ENCODE data around the gene GFOD1.
A peak's percentile ranks its signal among the peaks of the same experiment; 100 is the strongest.
"Not testable (repeated sequence)": the region's sequence is repeated elsewhere in the genome, so short reads cannot be mapped to it uniquely, and the experiment has no call there.

Gene GFOD1

DNA sequence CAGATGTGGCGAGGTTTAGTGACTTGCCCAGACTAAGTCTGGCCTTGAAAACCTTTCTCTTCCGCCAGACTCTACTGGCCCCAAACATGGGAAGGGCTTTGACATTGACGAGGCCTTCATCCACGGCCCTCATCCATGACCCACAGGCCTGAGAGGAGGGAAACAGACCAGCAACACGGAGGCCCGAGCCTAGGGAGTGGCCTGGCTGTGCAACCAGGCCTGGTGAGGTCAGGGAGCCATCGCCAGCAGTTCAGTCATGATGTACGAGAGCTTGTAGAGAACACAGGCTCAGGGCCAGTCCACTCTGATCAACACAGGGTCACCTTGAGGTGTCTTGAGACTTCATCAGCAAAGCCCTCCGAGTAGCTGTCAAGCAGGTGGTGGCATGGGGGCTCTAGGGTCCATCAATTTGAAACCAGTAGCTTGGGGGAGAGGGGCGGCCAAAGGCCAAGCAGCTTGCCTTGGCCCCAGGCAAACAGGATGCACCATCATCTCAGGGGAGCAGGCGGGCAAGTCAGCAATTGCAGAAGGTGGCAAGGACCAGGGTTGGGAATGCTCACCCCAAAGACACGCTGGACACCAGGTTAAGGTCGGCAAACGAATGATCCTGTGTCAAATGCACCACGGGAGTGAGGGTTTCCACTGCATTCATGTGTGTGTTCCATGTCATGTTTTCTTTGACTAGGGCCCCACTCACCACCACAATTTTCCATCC lies 36.1 kb downstream of the GFOD1 start:
- peaks cover 26% of the 10 kb centered on the region for H3K36me3 Mint-ChIP-seq
- peaks cover 44% of the 10 kb centered on the region for H3K4me1 Mint-ChIP-seq
- H3K27me3 Mint-ChIP-seq, result no peaks in the 10 kb centered on the region
- no peak overlapping the region for H3K4me3 Mint-ChIP-seq
- H3K27ac Mint-ChIP-seq, result peak overlapping the region; percentile 32
- H3K9me3 Mint-ChIP-seq, result no peaks in the 10 kb centered on the region
- no peak for ATAC-seq

DNA sequence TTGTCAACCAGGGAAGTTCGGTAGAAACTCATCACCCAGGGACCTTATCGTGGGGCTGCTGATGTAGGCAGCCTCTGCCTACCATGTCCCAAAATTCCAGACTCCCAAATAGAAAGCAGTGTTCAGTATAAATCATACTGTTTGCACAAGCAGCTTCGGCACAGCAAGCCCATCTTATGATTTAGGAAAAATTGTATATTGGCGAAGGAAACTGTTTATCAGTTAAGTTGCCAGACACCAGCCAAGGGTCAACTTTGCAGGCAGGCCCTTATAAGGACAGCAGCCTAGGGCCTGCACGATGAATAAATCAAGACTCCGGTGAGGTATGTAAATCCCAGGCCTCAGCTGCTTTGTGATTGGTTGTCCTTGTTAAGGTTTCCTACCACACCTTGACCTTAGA lies 36.8 kb downstream of the GFOD1 start:
- no peaks in the 10 kb centered on the region for H3K27me3 Mint-ChIP-seq
- H3K4me3 Mint-ChIP-seq, result no peak overlapping the region
- ATAC-seq, result no peak
- peaks cover 26% of the 10 kb centered on the region for H3K36me3 Mint-ChIP-seq
- H3K4me1 Mint-ChIP-seq, result peaks cover 38% of the 10 kb centered on the region
- H3K27ac Mint-ChIP-seq, result no peak overlapping the region
- H3K9me3 Mint-ChIP-seq, result no peaks in the 10 kb centered on the region

DNA sequence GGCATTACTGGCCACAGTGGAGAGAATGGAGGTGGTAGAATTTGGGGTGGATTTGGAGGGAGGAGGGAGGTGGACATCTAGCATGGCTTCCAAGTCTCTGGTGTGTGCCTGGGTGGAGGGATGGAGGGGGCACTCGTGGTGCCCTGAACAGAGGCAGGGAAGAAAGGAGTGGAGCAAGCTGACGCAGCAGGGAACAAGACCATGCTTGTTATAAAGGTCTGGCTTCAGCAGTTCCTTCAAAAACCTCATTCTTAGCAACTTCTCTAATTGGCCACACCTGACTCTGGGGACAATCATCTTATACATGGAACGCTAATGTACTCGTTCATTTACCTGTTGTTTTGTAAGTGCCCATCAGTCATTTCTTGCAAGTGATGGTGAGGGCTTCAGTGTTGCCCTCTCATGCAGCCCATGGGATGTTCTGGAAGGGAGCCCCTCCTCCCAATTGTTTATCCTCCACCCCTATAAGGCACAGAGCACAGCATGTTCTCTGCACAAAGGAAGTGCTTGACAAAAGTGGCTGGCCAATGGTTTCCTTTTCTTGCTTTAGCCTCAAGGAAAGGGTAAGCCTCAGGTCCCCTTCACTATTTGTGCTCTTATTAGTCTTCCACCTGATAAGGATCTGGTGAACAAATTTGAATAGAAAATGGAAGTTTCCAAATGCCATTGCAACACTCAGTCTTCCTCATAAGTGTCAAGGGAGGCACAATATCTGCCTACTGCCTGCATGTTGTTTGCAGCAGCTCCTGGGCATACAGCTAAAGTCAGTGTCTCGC lies 39.3 kb downstream of the GFOD1 start:
- H3K27me3 Mint-ChIP-seq, result no peaks in the 10 kb centered on the region
- H3K9me3 Mint-ChIP-seq, result no peaks in the 10 kb centered on the region
- H3K27ac Mint-ChIP-seq, result peak overlapping the region; percentile 85
- peaks cover 17% of the 10 kb centered on the region for H3K4me1 Mint-ChIP-seq
- peak overlapping the region; percentile 45 for H3K4me3 Mint-ChIP-seq
- peaks cover 26% of the 10 kb centered on the region for H3K36me3 Mint-ChIP-seq
- ATAC-seq, result peak; percentile 58

DNA sequence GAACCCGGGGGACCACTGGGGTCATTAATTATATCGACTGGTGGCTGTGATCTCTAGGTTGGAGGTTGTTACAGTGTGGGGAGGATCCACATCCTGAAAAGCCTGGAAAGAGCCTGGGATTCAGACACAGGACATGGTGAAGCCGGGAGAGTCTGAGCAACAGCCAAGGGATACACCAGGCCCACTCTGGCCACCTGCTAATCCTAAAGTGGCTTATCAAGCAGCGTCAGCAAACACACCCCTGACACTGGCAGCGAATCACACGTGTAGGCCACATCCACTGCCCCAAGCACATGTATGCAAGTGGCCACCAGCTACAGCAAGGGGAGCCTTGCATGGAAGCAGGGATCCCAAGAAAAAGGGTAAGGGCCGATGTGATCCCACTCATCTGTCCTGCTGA lies 41.0 kb downstream of the GFOD1 start:
- no peaks in the 10 kb centered on the region for H3K27me3 Mint-ChIP-seq
- no peaks in the 10 kb centered on the region for H3K9me3 Mint-ChIP-seq
- H3K27ac Mint-ChIP-seq, result no peak overlapping the region
- peaks cover 17% of the 10 kb centered on the region for H3K4me1 Mint-ChIP-seq
- no peak overlapping the region for H3K4me3 Mint-ChIP-seq
- H3K36me3 Mint-ChIP-seq, result peaks cover 22% of the 10 kb centered on the region
- no peak for ATAC-seq

DNA sequence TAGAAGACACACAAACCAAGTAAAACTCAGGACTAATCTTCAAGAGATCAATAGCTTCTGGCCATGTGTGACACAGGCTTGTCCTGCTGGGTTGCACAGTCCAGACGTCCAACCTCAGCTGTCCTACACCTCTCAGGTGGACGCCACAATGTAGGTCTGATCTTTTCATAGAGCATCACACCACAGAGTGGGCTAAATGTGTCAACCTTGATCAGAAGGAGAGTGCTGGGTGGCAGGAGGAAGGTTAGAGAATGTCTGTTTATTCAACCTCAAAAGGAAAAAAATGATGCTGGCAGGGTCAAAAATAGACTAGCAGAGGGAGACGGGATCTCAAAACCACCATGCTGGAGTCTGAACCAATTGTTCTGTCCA lies 41.7 kb downstream of the GFOD1 start:
- Mint-ChIP-seq H3K27me3 (no peaks in the 10 kb centered on the region), H3K4me1 (peaks cover 17% of the 10 kb centered on the region), H3K36me3 (peaks cover 17% of the 10 kb centered on the region), H3K9me3 (no peaks in the 10 kb centered on the region), H3K27ac (no peak overlapping the region), H3K4me3 (no peak overlapping the region)
- no peak for ATAC-seq

DNA sequence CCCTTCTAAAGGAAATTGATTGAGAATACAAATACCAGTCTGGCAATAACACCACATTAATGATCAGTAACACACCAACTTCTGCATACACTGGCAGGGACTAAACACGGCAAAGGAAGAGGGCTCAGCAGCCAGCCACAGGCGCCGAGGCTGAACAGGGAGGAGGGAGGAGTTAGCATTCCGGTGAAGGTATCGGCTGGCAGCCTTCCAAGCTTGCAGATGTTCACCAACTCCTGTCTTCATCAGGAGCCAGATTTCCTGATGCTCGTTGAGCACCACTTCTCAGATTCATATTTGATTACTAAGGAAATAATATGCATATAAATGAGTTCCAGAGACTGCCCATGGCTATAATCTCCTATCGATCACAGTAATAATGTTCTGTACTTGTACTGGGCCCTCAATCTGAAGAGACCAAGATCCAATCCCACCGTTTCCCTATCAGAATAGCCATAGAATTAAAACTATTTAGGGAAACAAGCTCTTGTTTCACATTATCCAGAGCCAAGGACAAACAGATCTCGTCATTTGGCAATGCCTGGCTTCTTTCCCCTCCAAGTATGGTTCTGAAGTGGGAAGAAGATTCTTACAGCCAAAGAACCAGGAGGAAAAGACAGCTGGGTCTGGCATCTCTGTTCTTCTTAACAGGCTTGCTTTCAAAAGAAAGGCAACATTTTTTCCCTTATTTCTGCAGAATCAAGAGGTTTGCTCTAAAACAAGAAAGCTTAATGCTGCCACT lies 42.2 kb downstream of the GFOD1 start:
- no peaks in the 10 kb centered on the region for H3K9me3 Mint-ChIP-seq

DNA sequence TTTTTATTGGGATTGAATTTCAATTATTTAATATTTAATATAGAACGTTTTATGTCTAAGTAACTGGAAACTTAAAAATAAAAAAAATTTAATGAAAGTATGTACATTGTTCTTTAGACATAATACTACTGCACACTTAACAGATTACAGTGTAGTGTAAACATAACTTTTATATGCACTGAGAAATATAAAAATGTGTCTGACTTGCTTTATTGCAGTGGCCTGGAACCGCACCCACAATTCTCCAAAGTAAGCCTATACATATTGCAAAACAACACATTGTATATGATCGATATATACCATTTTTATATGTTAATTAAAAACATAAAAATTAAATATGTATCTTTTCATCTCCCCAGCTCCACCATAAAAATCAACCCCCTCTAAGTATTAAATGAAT lies 42.8 kb downstream of the GFOD1 start:
- H3K9me3 Mint-ChIP-seq, result no peaks in the 10 kb centered on the region
- no peak overlapping the region for H3K4me3 Mint-ChIP-seq
- no peak for ATAC-seq
- no peaks in the 10 kb centered on the region for H3K27me3 Mint-ChIP-seq
- no peak overlapping the region for H3K27ac Mint-ChIP-seq
- peaks cover 7% of the 10 kb centered on the region for H3K36me3 Mint-ChIP-seq
- H3K4me1 Mint-ChIP-seq, result peaks cover 17% of the 10 kb centered on the region

More for the DNA sequence above, 42.2 kb downstream of the GFOD1 start:
- Mint-ChIP-seq H3K36me3 (peaks cover 13% of the 10 kb centered on the region), H3K4me1 (peaks cover 17% of the 10 kb centered on the region), H3K27ac (no peak overlapping the region), H3K4me3 (no peak overlapping the region), H3K27me3 (no peaks in the 10 kb centered on the region)
- no peak for ATAC-seq

DNA sequence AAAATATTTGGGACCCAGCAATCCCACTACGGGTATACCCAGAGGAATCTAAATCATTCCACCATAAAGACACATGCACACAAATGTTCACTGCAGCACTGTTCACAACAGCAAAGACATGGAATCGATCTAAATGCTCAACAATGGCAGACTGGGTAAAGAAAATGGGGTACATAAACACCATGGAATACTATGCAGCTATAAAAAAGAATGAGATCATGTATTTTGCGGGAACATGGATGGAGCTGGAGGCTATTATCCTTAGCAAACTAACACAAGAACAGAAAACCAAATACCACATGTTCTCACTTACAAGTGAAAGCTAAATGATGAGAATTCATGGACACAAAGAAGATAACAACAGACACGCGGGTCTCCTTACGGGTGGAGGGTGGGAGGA lies 43.4 kb downstream of the GFOD1 start:
- H3K9me3 Mint-ChIP-seq, ATAC-seq, H3K36me3 Mint-ChIP-seq, H3K27me3 Mint-ChIP-seq, H3K27ac Mint-ChIP-seq, H3K4me3 Mint-ChIP-seq: not testable (repeated sequence)
- peaks cover 16% of the 10 kb centered on the region for H3K4me1 Mint-ChIP-seq

DNA sequence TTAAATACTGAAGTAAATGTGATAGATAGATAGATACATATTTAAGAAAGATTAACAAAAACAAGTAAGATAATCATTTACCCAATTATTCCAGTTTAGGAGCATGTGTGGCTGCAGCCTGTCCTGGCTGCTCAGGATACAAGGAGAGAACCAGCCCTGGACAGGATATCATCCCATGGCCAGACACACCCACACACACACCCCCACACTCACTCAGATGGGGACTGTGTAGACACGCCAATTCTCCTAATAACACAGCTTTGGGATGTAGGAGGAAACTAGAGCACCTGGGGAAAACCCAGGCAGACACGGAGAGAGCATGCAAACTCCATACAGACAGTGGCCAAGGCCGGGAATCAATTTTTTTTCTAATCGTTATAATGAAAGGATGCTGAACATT lies 45.6 kb downstream of the GFOD1 start:
- Mint-ChIP-seq H3K4me1 (peaks cover 6% of the 10 kb centered on the region), H3K36me3 (peaks cover 5% of the 10 kb centered on the region), H3K27me3 (no peaks in the 10 kb centered on the region), H3K9me3 (no peaks in the 10 kb centered on the region), H3K4me3 (no peak overlapping the region), H3K27ac (no peak overlapping the region)
- no peak for ATAC-seq

DNA sequence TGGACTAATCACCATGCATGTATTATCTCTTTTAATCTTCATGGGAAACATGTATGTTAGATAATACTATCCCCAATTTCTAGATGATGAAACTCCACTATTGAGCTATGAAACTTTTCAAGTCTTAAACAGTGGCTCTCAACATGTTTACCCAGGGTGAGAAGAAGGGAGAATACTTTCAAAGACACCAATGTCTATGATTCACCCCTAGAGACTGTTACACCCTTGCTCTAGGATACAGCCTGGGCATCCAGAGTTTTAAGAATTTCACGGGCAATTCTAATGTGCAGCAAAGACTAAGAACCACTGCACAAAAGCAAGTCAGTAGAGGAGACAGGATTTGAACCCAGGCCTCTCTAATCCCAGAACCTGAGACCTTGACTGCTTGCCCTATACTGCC lies 47.8 kb downstream of the GFOD1 start:
- Mint-ChIP-seq H3K4me1 (peaks cover 17% of the 10 kb centered on the region), H3K4me3 (no peak overlapping the region)

DNA sequence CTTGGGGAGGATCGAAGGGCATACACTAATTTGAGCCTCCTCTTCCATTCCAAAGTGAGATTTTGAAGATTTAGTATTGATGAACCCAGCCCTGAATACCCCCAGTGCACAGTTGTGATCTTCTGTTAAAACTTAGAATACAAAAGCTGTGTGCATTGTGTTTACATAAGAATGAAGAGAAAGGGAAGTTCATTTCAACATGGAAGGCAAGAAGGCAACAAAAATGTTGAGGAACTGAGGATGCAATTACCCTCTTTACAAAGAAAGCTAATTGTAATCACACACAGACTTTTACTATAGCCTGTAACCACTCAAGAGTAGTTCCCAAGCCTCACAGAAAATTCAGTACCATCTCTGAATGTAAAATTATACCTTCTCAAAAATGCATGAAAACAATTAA lies 49.3 kb downstream of the GFOD1 start:
- Mint-ChIP-seq H3K27ac (no peak overlapping the region), H3K36me3 (peaks cover 11% of the 10 kb centered on the region), H3K27me3 (no peaks in the 10 kb centered on the region), H3K4me1 (peaks cover 28% of the 10 kb centered on the region), H3K9me3 (peaks cover 3% of the 10 kb centered on the region), H3K4me3 (no peak overlapping the region)
- no peak for ATAC-seq

More for the DNA sequence above, 47.8 kb downstream of the GFOD1 start:
- ATAC-seq, result no peak
- Mint-ChIP-seq H3K27ac (no peak overlapping the region), H3K27me3 (no peaks in the 10 kb centered on the region), H3K9me3 (no peaks in the 10 kb centered on the region), H3K36me3 (peaks cover 5% of the 10 kb centered on the region)

DNA sequence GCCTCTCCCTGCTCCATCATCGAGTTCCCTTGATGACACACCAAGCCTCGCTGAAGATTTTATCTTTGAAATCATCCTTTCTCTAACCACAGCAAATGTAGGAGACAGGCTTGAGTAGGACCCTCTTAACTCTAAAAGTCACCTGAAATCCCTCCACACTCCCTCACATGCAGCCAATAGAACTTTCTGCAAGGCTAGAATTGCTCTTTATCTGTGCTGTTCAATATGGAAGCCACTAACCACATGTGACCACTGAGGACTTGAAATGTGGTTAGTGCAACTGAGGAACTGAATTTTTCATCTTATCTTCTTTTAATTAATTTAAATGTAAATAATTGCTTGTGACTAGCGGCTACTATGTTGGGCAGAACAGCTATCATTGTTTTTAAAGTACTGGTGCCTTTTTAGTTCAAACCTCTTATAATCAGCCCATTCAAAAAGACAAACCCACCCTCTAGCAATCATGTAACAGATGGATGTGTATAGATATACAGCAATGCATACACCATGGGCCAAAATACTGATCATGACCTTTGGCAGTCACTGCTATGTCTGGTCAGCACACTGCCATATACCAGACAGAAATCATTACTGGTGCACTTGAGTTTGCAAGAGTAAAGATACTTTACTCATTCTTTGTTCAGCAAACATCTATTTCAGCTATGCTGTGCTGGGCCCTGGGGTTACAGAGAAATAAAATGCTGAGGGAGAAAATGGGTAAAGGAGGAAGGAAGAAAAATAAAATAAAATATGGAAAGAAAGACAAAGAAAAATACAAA lies 50.0 kb downstream of the GFOD1 start:
- Mint-ChIP-seq H3K36me3 (peaks cover 6% of the 10 kb centered on the region), H3K4me1 (peaks cover 35% of the 10 kb centered on the region), H3K9me3 (peaks cover 3% of the 10 kb centered on the region), H3K27me3 (no peaks in the 10 kb centered on the region), H3K27ac (no peak overlapping the region), H3K4me3 (no peak overlapping the region)
- ATAC-seq, result no peak

DNA sequence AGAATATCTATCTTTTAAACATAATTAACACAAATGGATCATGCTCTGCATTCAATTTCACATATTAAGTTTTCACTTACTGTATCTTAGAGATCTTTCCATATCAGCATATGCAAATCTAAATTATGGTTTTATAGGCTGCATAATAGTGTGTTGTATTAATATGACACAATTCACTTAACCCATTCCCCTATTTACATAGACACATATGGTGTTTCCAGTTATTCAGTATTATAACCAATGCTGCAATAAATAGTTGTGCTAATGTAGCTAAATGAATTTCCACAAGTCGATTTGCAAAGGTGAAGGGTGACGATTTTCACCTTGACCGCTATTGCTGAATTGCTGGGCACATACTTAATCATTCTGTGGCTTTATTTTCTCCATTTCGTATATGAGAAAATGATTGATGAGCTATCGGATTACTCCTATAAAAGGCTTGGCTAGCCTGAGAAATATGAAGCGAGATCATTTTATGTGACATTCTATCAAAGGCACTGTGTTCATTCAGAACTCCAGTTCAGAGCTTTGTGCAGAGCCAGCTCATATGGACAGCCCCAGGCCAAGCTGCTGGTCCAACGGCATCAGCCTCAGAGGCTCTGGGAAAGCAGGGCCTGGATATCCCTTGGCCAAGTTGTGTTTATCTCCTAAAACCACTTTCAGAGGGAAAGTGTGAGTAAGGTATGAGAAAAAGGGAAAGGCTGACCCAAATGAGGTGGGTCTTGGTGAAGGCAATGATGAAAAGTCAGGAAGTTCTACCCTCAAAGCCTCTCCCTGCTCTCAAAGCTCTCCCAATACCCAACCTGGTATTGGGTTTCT lies 50.8 kb downstream of the GFOD1 start:
- H3K27ac Mint-ChIP-seq, result peak overlapping the region; percentile 59
- H3K36me3 Mint-ChIP-seq, result peaks cover 6% of the 10 kb centered on the region
- H3K4me3 Mint-ChIP-seq, result no peak overlapping the region
- H3K9me3 Mint-ChIP-seq, result peaks cover 3% of the 10 kb centered on the region
- no peaks in the 10 kb centered on the region for H3K27me3 Mint-ChIP-seq
- H3K4me1 Mint-ChIP-seq, result peaks cover 43% of the 10 kb centered on the region
- no peak for ATAC-seq

DNA sequence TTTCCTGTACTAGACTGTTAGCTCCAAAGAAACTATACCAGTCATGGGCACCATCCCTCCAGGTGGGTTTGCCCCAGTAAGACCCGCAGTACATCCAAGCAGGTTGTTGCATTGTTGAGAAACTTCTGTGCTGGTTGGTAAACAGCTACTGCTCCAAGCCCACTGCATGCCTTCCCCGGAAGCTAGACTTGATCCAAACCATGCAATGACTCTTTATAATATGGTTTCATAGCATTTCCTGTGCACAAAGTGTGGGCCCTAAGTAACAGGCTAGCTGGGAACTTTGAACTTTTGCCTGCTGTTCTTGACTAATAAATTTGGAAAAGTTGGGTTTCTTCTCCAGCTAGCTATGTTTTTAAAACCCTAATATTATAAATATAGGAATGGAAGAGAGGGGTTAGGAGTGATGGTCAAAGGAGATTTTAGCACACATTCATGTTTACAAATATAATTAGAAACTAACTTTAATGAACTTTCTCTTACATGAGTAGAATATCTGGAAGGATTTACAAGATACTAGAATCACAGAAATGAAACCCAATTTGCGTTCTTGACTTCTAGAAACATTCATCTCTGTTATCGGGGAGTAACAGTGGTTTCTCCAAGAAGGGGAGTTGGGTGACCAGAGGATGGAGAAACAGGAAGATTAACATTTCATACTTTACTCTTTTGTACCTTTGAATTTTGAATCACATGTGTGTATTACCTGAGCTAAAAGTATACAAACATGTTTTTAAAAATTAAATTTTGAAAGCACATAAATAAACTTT lies 51.7 kb downstream of the GFOD1 start:
- H3K4me3 Mint-ChIP-seq, result no peak overlapping the region
- no peaks in the 10 kb centered on the region for H3K27me3 Mint-ChIP-seq
- peaks cover 52% of the 10 kb centered on the region for H3K4me1 Mint-ChIP-seq
- H3K27ac Mint-ChIP-seq, result peak overlapping the region; percentile 59
- peaks cover 6% of the 10 kb centered on the region for H3K36me3 Mint-ChIP-seq
- ATAC-seq, result no peak
- peaks cover 3% of the 10 kb centered on the region for H3K9me3 Mint-ChIP-seq

All from stimulated activated memory B cell treated with anti-CD40 and anti-IgM and Interleukin-4, amounts not matched to agents 10 μg/mL and 1 μg/mL and 100 μg/mL, for 72 hours (primary cell).